ENCODE measurements around the gene DCUN1D1. TPM values are rescaled to one million over a fixed set of nuclear protein-coding genes. Genes with fewer than 3 reads are reported as not detected.

Gene DCUN1D1
- total RNA-seq, 2 experiments from 2014 or later, result 12.7 to 43.9 TPM

- Histone ChIP-seq H3K36me3 (ENCODE audit: insufficient read depth, low read length) (peaks cover 73% of the 10 kb centered on the region), H3K27ac (ENCODE audit: low read depth, low read length, poor library complexity, severe bottlenecking) (no peak overlapping the region), H3K4me3 (ENCODE audit: low read depth, low read length, poor library complexity, severe bottlenecking) (no peak overlapping the region), H3K9me3 (ENCODE audit: low read length) (no peaks in the 10 kb centered on the region), H4K20me1 (ENCODE audit: insufficient read depth, low read length) (no peaks in the 10 kb centered on the region), H3K4me1 (ENCODE audit: insufficient read depth, low read length, poor library complexity, severe bottlenecking) (peaks cover 12% of the 10 kb centered on the region), H2AFZ (ENCODE audit: low read length) (no peak overlapping the region), H3K4me2 (ENCODE audit: low read length) (no peak overlapping the region), H3K79me2 (ENCODE audit: insufficient read depth, low read depth, low read length) (peaks cover 25% of the 10 kb centered on the region), H3K9me2 (ENCODE audit: insufficient read depth, low read length) (no peaks in the 10 kb centered on the region)
- TF ChIP-seq EZH2phosphoT487 (IDR thresholded peaks at IDR 0.05; ENCODE audit: borderline replicate concordance, low read depth, low read length), result no peak
- no peak for TF ChIP-seq CTCF (conservative IDR thresholded peaks at IDR 0.05; ENCODE audit: low read length)
- POLR2A ChIA-PET, result interaction anchor here (0.9 to 1.3 kb wide), 3 partner anchors 8 to 59 kb away, joined by 3 read pairs; no protein-coding TSS in a partner anchor
- DNase-seq (ENCODE audit: low spot score), result no peak
- BruUV-seq (replicated peaks), result no TSS peak
- intact Hi-C loops (cut with micrococcal nuclease; ENCODE audit: unreplicated experiment), result no loop called here
- CTCF ChIA-PET (ENCODE audit: unreplicated experiment), result no interaction called here
Observed at GRCh38 chr3:182962166-182962565, 18.2 kb downstream of the DCUN1D1 start.

GRCh38 chr3:182959474-182960350 is 20.6 kb downstream of the DCUN1D1 start:
- TF ChIP-seq EZH2phosphoT487 (IDR thresholded peaks at IDR 0.05; ENCODE audit: borderline replicate concordance, low read depth, low read length) (no peak), CTCF (conservative IDR thresholded peaks at IDR 0.05; ENCODE audit: low read length) (no peak)
- H2AFZ ChIP-seq (ENCODE audit: low read length), result no peak overlapping the region
- H3K4me1 ChIP-seq (ENCODE audit: insufficient read depth, low read length, poor library complexity, severe bottlenecking), result no peaks in the 10 kb centered on the region
- intact Hi-C loops (cut with micrococcal nuclease; ENCODE audit: unreplicated experiment), result no loop called here
- no peaks in the 10 kb centered on the region for H3K9me2 ChIP-seq (ENCODE audit: insufficient read depth, low read length)
- peaks cover 75% of the 10 kb centered on the region for H3K36me3 ChIP-seq (ENCODE audit: insufficient read depth, low read length)
- ChIA-PET CTCF (ENCODE audit: unreplicated experiment) (no interaction called here), POLR2A (interaction anchor here (1.1 kb wide), 1 partner anchor 184 kb away, joined by 3 read pairs; no protein-coding TSS in a partner anchor)
- no peaks in the 10 kb centered on the region for H4K20me1 ChIP-seq (ENCODE audit: insufficient read depth, low read length)
- no peak overlapping the region for H3K27ac ChIP-seq (ENCODE audit: low read depth, low read length, poor library complexity, severe bottlenecking)
- H3K9me3 ChIP-seq (ENCODE audit: low read length), result no peaks in the 10 kb centered on the region
- no peak overlapping the region for H3K4me2 ChIP-seq (ENCODE audit: low read length)
- no peak overlapping the region for H3K4me3 ChIP-seq (ENCODE audit: low read depth, low read length, poor library complexity, severe bottlenecking)
- DNase-seq (ENCODE audit: low spot score), result no peak
- TSS peak; percentile 23 for BruUV-seq (replicated peaks)
- peaks cover under 1% of the 10 kb centered on the region for H3K79me2 ChIP-seq (ENCODE audit: insufficient read depth, low read depth, low read length)
